GM19240 (cell line): ENCODE measurements around the gene DNAJC5.

Source experiments
- DNase-seq: peaks from one replicate; pipeline ENCODE4 v3.0.0; 2011; ENCODE audit warnings: low spot score; ENCODE audit not compliant: insufficient read length

DNAJC5 gene

GRCh38 chr20:63940071-63940471 is 45.1 kb downstream of the DNAJC5 start:
- no peak for DNase-seq

- DNase-seq = no peak
Observed at GRCh38 chr20:63940472-63941266, 45.7 kb downstream of the DNAJC5 start.

- peak; percentile 61 for DNase-seq
Observed at GRCh38 chr20:63941282-63942081, 46.6 kb downstream of the DNAJC5 start.

GRCh38 chr20:63942250-63942951 is 47.5 kb downstream of the DNAJC5 start:
- DNase-seq = no peak

GRCh38 chr20:63942969-63943807 is 48.3 kb downstream of the DNAJC5 start:
- no peak for DNase-seq

GRCh38 chr20:63943808-63944077 is 48.8 kb downstream of the DNAJC5 start:
- no peak for DNase-seq

- DNase-seq = no peak
Observed at GRCh38 chr20:63944078-63944941, 49.4 kb downstream of the DNAJC5 start.

GRCh38 chr20:63945031-63945658 is 50.2 kb downstream of the DNAJC5 start:
- DNase-seq = no peak

GRCh38 chr20:63945921-63946920 is 51.3 kb downstream of the DNAJC5 start:
- DNase-seq = no peak

- DNase-seq = no peak
Observed at GRCh38 chr20:63946986-63947637, 52.2 kb downstream of the DNAJC5 start.

GRCh38 chr20:63947638-63948456 is 52.9 kb downstream of the DNAJC5 start:
- no peak for DNase-seq

GRCh38 chr20:63950701-63951397 is 55.9 kb downstream of the DNAJC5 start:
- no peak for DNase-seq

- no peak for DNase-seq
Observed at GRCh38 chr20:63951398-63952209, 56.7 kb downstream of the DNAJC5 start.

- no peak for DNase-seq
Observed at GRCh38 chr20:63952210-63952535, 57.2 kb downstream of the DNAJC5 start.

GRCh38 chr20:63952769-63953168 is 57.8 kb downstream of the DNAJC5 start:
- DNase-seq = no peak
